ENCODE data around the gene GYG2. TPM values are rescaled to one million over a fixed set of nuclear protein-coding genes. Genes with fewer than 3 reads are reported as not detected.
A peak's percentile ranks its signal among the peaks of the same experiment; 100 is the strongest.
"Not testable (repeated sequence)": the region's sequence is repeated elsewhere in the genome, so short reads cannot be mapped to it uniquely, and the experiment has no call there.

The GYG2 gene
- total RNA-seq, 1 experiment from 2014 or later = 39.8 TPM

DNA sequence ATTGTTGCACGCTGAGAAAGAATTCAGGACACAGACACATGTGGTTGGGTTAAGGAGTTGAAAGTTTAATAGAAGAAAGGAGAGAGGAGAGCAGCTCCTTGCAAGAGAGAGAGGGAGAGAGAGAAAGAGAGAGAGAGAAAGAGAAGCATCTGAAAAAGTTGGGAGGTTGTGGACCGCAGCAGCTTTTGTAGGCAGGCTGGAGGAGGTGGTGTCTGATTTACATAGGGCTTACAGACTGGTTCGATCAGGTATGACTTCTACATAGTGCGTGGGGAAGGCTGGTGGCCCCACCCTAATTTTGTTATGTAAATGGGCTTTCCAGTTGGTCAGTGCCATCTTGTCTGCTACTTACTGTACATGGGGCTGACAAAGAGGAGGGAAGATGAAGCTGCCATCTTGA lies 27.5 kb upstream of the GYG2 start:
- no peaks in the 10 kb centered on the region for H3K27me3 ChIP-seq (replicated peaks; ENCODE audit: insufficient read depth, low read depth, low read length, poor library complexity)
- no peak overlapping the region for H3K4me3 ChIP-seq (ENCODE audit: low read depth, low read length, poor library complexity, severe bottlenecking)
- peaks cover 59% of the 10 kb centered on the region for H3K4me1 ChIP-seq (ENCODE audit: insufficient read depth, low read length, poor library complexity, severe bottlenecking)
- TF ChIP-seq, protein P1, sequence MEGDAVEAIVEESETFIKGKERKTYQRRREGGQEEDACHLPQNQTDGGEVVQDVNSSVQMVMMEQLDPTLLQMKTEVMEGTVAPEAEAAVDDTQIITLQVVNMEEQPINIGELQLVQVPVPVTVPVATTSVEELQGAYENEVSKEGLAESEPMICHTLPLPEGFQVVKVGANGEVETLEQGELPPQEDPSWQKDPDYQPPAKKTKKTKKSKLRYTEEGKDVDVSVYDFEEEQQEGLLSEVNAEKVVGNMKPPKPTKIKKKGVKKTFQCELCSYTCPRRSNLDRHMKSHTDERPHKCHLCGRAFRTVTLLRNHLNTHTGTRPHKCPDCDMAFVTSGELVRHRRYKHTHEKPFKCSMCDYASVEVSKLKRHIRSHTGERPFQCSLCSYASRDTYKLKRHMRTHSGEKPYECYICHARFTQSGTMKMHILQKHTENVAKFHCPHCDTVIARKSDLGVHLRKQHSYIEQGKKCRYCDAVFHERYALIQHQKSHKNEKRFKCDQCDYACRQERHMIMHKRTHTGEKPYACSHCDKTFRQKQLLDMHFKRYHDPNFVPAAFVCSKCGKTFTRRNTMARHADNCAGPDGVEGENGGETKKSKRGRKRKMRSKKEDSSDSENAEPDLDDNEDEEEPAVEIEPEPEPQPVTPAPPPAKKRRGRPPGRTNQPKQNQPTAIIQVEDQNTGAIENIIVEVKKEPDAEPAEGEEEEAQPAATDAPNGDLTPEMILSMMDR (conservative IDR thresholded peaks at IDR 0.05; ENCODE audit: low read depth, low read length) = no peak
- no peak for TF ChIP-seq EZH2 (IDR thresholded peaks at IDR 0.05; ENCODE audit: borderline replicate concordance, low read depth, low read length, poor library complexity, severe bottlenecking)
- DNase-seq (ENCODE audit: low spot score) = no peak
- H3K27ac ChIP-seq (ENCODE audit: low read depth, low read length, poor library complexity, severe bottlenecking) = peak overlapping the region; percentile 46
- no peaks in the 10 kb centered on the region for H3K36me3 ChIP-seq (ENCODE audit: insufficient read depth, low read length, poor library complexity, severe bottlenecking)
- ChIA-PET CTCF (no interaction called here), POLR2A (ENCODE audit: low non-redundant PET) (no interaction called here)
- H3K9me3 ChIP-seq (ENCODE audit: low read depth, low read length, poor library complexity, severe bottlenecking) = no peaks in the 10 kb centered on the region
- BruUV-seq (replicated peaks) = no TSS peak
- intact Hi-C loops (cut with micrococcal nuclease; ENCODE audit: unreplicated experiment) = no loop called here

DNA sequence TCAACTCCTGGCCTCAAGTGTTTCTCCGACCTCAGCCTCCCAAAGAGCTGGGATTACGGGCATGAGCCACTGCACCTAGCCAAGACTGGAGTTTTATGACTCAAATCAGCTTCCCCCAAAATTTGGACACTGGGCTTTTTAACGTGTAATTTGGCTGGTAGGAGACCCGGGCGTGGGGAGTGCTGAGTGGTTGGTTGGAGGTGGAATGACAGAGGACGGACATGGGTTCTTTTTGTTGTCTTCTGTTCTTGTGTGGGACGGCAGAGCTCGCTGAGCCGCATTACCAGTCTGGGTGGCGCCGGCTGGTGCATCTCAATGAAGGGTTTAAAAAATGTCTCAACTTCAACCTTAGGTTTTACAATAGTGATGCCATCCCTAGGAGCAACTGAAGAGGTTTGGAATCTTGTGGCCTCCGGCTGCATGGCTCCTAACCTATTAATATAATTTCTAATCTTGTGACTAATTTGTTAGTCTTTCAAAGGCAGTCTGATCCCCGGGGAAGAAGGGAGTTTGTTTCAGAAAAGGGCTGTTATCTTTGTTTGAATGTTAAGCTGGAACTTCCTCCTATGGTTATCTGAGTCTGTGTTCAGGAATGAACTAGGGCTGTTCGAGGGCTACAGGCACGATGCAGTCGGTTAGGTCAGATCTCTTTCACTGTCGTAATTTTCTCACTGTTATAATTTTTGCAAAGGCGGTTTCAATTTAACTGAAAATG lies 26.2 kb upstream of the GYG2 start:
- H3K36me3 ChIP-seq (ENCODE audit: insufficient read depth, low read length, poor library complexity, severe bottlenecking); H3K27me3 ChIP-seq (replicated peaks; ENCODE audit: insufficient read depth, low read depth, low read length, poor library complexity); CTCF ChIA-PET; intact Hi-C loops (cut with micrococcal nuclease; ENCODE audit: unreplicated experiment); POLR2A ChIA-PET (ENCODE audit: low non-redundant PET); BruUV-seq (replicated peaks); H3K9me3 ChIP-seq (ENCODE audit: low read depth, low read length, poor library complexity, severe bottlenecking); H3K4me3 ChIP-seq (ENCODE audit: low read depth, low read length, poor library complexity, severe bottlenecking): not testable (repeated sequence)
- Histone ChIP-seq H3K4me1 (ENCODE audit: insufficient read depth, low read length, poor library complexity, severe bottlenecking) (peaks cover 51% of the 10 kb centered on the region), H3K27ac (ENCODE audit: low read depth, low read length, poor library complexity, severe bottlenecking) (peak overlapping the region; percentile 64)
- peak; percentile 62 for DNase-seq (ENCODE audit: low spot score)

DNA sequence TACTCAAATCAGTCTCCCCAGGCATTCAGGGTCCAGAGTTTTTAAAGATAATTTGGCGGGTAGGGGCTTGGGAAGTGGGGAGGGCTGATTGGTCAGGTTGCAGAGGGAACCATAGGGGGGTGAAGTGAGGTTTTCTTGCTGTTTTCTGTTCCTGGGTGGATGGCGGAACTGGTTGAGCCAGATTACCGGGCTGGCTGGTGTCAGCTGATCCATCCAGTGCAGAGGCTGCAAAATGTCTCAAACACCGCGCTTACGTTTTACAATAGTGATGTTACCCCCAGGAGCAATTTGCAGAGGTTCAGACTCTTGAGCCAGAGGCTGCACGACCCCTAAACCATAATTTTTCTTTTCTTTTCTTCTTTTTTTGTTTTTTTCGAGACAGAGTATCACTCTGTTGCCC lies 25.2 kb upstream of the GYG2 start:
- H3K27me3 ChIP-seq (replicated peaks; ENCODE audit: insufficient read depth, low read depth, low read length, poor library complexity); DNase-seq (ENCODE audit: low spot score); BruUV-seq (replicated peaks); POLR2A ChIA-PET (ENCODE audit: low non-redundant PET); intact Hi-C loops (cut with micrococcal nuclease; ENCODE audit: unreplicated experiment); H3K36me3 ChIP-seq (ENCODE audit: insufficient read depth, low read length, poor library complexity, severe bottlenecking); CTCF ChIA-PET; H3K4me3 ChIP-seq (ENCODE audit: low read depth, low read length, poor library complexity, severe bottlenecking); H3K9me3 ChIP-seq (ENCODE audit: low read depth, low read length, poor library complexity, severe bottlenecking): not testable (repeated sequence)
- H3K27ac ChIP-seq (ENCODE audit: low read depth, low read length, poor library complexity, severe bottlenecking) = peak overlapping the region; percentile 81
- H3K4me1 ChIP-seq (ENCODE audit: insufficient read depth, low read length, poor library complexity, severe bottlenecking) = peaks cover 51% of the 10 kb centered on the region

DNA sequence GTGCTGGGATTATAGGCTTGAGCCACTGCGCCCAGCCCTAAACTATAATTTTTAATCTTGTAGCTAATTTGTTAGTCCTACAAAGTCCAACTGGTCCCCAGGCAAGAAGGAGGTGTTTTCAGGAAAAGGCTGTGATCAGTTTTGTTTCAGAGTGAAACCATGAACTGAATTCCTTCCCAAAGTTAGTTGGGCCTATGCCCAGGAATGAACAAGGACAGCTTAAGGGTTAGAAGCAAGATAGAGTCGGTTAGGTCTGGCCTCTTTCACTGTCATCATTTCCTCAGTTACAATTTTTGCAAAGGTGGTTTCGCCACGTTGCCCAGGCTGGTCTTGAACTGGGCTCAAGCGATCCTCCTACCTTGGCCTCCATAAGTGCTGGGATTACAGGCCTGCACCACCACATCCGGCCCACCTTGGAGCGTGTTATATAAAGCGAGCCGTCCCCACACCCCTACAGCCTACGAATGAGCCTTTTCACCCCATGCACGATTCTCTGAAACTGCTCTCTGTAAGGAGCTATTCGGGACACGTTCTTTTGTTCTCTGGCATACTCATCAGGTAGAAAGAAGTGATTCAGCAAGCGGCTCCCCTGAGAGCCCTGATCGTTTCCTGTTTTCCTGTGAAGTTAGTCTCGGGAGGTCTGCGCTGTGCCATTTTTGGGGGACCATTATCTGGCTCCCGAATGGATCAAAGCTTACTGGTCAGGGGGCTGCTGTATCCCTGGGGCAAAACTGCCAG lies 24.5 kb upstream of the GYG2 start:
- DNase-seq (ENCODE audit: low spot score) = peak; percentile 64
- TSS peak; percentile 71 for BruUV-seq (replicated peaks)
- POLR2A ChIA-PET (ENCODE audit: low non-redundant PET); H3K36me3 ChIP-seq (ENCODE audit: insufficient read depth, low read length, poor library complexity, severe bottlenecking); CTCF ChIA-PET; H3K27me3 ChIP-seq (replicated peaks; ENCODE audit: insufficient read depth, low read depth, low read length, poor library complexity); intact Hi-C loops (cut with micrococcal nuclease; ENCODE audit: unreplicated experiment); H3K9me3 ChIP-seq (ENCODE audit: low read depth, low read length, poor library complexity, severe bottlenecking): not testable (repeated sequence)
- peaks cover 43% of the 10 kb centered on the region for H3K4me1 ChIP-seq (ENCODE audit: insufficient read depth, low read length, poor library complexity, severe bottlenecking)
- H3K4me3 ChIP-seq (ENCODE audit: low read depth, low read length, poor library complexity, severe bottlenecking) = peak overlapping the region; percentile 9
- peak overlapping the region; percentile 81 for H3K27ac ChIP-seq (ENCODE audit: low read depth, low read length, poor library complexity, severe bottlenecking)

DNA sequence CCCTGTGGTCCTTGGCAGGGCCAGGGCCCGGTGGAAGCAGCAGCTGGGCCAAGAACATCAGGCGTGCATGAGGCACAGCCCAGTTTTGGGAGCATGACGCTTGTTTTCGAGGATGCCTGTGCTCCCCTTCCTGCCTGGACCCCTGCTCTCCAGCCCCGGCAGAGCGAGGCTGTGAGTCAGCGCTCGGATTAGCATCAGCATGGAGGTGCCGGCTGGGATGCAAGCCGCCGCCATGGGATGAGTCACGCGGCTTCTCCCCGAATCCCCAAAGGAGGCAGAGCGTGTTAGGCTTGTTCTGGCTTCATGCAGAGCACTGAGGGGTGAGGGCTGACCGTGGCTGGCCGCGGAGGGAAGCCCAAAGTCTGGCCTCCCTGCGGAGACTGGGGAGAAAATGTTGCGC lies 23.9 kb upstream of the GYG2 start:
- H3K27me3 ChIP-seq (replicated peaks; ENCODE audit: insufficient read depth, low read depth, low read length, poor library complexity); POLR2A ChIA-PET (ENCODE audit: low non-redundant PET); H3K9me3 ChIP-seq (ENCODE audit: low read depth, low read length, poor library complexity, severe bottlenecking); H3K36me3 ChIP-seq (ENCODE audit: insufficient read depth, low read length, poor library complexity, severe bottlenecking); BruUV-seq (replicated peaks); intact Hi-C loops (cut with micrococcal nuclease; ENCODE audit: unreplicated experiment); CTCF ChIA-PET: not testable (repeated sequence)
- peak; percentile 88 for DNase-seq (ENCODE audit: low spot score)
- peak overlapping the region; percentile 9 for H3K4me3 ChIP-seq (ENCODE audit: low read depth, low read length, poor library complexity, severe bottlenecking)
- peaks cover 38% of the 10 kb centered on the region for H3K4me1 ChIP-seq (ENCODE audit: insufficient read depth, low read length, poor library complexity, severe bottlenecking)
- peak overlapping the region; percentile 81 for H3K27ac ChIP-seq (ENCODE audit: low read depth, low read length, poor library complexity, severe bottlenecking)

Data from A673 (cell line).